PFSK-1 (cell line): ENCODE measurements around the gene KAZALD1.

Experiments
- FOXP2 ChIP-seq: optimal IDR thresholded peaks from 2 replicates; pipeline ENCODE3; 2011; ENCODE audit warnings: borderline replicate concordance, control low read depth, inconsistent platforms; ENCODE audit not compliant: insufficient read depth; ENCODE audit errors: extremely low read length, extremely low read depth
- POLR2AphosphoS5 ChIP-seq: IDR thresholded peaks from 2 replicates; pipeline ENCODE4 v1.6.1; 2012; ENCODE audit warnings: low read depth, mild to moderate bottlenecking, control low read depth, low read length, moderate library complexity
- SIN3A ChIP-seq: IDR thresholded peaks from 2 replicates; pipeline ENCODE4 v1.6.1; 2012; ENCODE audit warnings: mild to moderate bottlenecking, low read length, moderate library complexity, borderline replicate concordance; ENCODE audit not compliant: insufficient read depth
- TAF1 ChIP-seq: IDR thresholded peaks from 2 replicates; pipeline ENCODE4 v1.6.1; 2012; ENCODE audit warnings: low read length, control low read depth, borderline replicate concordance; ENCODE audit not compliant: insufficient read depth
- TF ChIP-seq, protein P1 (sequence below), 2 experiments: IDR thresholded peaks; 2 replicates each; pipeline versions ENCODE4 v1.6.1 to v1.8.0; 2011 to 2012; ENCODE audit warnings: low read depth in 2 of 2, low read length in 2 of 2, control low read depth in 1 of 2, inconsistent platforms in 1 of 2, mild to moderate bottlenecking in 1 of 2, moderate library complexity in 1 of 2; ENCODE audit not compliant: insufficient read depth in 1 of 2

The KAZALD1 gene

DNA sequence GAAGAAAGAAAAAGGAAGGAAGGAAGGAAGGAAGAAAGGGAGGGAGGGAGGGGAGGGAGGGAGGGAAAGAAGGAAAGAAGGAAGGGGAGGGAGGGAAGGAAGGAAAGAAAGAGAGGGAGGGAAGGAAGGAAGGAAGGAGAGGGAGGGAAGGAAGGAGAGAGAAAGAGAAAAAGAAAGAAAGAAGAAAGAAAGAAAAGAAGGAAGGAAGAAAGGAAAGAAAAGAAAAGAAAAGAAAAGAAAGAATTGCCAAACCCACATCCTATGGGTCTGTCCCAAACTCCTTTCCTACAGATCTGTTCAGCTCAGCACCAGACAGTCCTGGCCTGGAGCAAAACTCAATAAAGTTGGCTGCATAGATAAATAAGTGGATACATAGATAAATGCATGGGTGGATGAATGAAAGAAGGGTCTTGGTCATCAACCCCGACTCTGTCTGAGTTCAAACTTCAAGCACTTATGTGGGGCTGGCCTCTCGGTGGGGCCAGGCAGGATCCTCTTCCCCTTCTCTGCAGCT is 52.2 kb downstream of the KAZALD1 start:
- TF ChIP-seq FOXP2 (no peak), POLR2AphosphoS5 (no peak), SIN3A (no peak), TAF1 (no peak)
- TF ChIP-seq, protein P1, sequence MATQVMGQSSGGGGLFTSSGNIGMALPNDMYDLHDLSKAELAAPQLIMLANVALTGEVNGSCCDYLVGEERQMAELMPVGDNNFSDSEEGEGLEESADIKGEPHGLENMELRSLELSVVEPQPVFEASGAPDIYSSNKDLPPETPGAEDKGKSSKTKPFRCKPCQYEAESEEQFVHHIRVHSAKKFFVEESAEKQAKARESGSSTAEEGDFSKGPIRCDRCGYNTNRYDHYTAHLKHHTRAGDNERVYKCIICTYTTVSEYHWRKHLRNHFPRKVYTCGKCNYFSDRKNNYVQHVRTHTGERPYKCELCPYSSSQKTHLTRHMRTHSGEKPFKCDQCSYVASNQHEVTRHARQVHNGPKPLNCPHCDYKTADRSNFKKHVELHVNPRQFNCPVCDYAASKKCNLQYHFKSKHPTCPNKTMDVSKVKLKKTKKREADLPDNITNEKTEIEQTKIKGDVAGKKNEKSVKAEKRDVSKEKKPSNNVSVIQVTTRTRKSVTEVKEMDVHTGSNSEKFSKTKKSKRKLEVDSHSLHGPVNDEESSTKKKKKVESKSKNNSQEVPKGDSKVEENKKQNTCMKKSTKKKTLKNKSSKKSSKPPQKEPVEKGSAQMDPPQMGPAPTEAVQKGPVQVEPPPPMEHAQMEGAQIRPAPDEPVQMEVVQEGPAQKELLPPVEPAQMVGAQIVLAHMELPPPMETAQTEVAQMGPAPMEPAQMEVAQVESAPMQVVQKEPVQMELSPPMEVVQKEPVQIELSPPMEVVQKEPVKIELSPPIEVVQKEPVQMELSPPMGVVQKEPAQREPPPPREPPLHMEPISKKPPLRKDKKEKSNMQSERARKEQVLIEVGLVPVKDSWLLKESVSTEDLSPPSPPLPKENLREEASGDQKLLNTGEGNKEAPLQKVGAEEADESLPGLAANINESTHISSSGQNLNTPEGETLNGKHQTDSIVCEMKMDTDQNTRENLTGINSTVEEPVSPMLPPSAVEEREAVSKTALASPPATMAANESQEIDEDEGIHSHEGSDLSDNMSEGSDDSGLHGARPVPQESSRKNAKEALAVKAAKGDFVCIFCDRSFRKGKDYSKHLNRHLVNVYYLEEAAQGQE (IDR thresholded peaks at IDR 0.05; ENCODE audit: insufficient read depth in 1 of 2, low read depth in 2 of 2, low read length in 2 of 2), result no peak

- TF ChIP-seq FOXP2, result no peak
- TF ChIP-seq, protein P1 (IDR thresholded peaks at IDR 0.05; ENCODE audit: insufficient read depth in 1 of 2, low read depth in 2 of 2, low read length in 2 of 2), result no peak
- no peak for TF ChIP-seq TAF1
- no peak for TF ChIP-seq SIN3A
- TF ChIP-seq POLR2AphosphoS5, result no peak
These were observed 52.9 kb downstream of the KAZALD1 start for GRCh38 chr10:101114646-101115045.
